Fibroblast of lung (primary cell): ENCODE data around the gene IGSF21. TPM values are rescaled to one million over a fixed set of nuclear protein-coding genes. Genes with fewer than 3 reads are reported as not detected.

Source experiments
- DNase-seq, 2 donors: peaks; one replicate each; pipeline versions ENCODE4 v3.0.0 to v3.0.0-alpha.2; 2010; ENCODE audit warnings: low read depth in 2 of 2
- H2AFZ ChIP-seq: 2 replicates; pipeline ENCODE4 v1.5.1; 2012; ENCODE audit warnings: low read length, control low read depth, inconsistent platforms
- H3K27ac ChIP-seq: 2 replicates; pipeline ENCODE4 v1.5.1; 2011; ENCODE audit warnings: low read length, control low read depth; ENCODE audit not compliant: insufficient read depth
- H3K27me3 ChIP-seq: 2 replicates; pipeline ENCODE4 v1.5.1; 2011; ENCODE audit warnings: mild to moderate bottlenecking, low read length; ENCODE audit not compliant: control insufficient read depth, insufficient read depth
- H3K36me3 ChIP-seq: 2 replicates; pipeline ENCODE4 v1.5.1; 2011; ENCODE audit warnings: low read length; ENCODE audit not compliant: control insufficient read depth, insufficient read depth
- H3K4me1 ChIP-seq: 2 replicates; pipeline ENCODE4 v1.5.1; 2011; ENCODE audit warnings: low read length; ENCODE audit not compliant: control insufficient read depth, insufficient read depth; ENCODE audit errors: extremely low read depth
- H3K4me2 ChIP-seq: 2 replicates; pipeline ENCODE4 v1.5.1; 2011; ENCODE audit warnings: low read length, control low read depth; ENCODE audit not compliant: insufficient read depth; ENCODE audit errors: extremely low read depth
- H3K4me3 ChIP-seq, 4 experiments: fragments of 200-600 bp in 1 of 4; sonication (generic) in 1 of 4; replicated peaks in 1 of 4; 2 replicates each; pipeline ENCODE4 v1.5.1; 2011 to 2016; ENCODE audit warnings: low read length in 4 of 4, low read depth in 3 of 4, mild to moderate bottlenecking in 3 of 4, control low read depth in 2 of 4, inconsistent platforms in 1 of 4, mixed read lengths in 1 of 4; ENCODE audit not compliant: insufficient read depth in 1 of 4; ENCODE audit errors: control extremely low read depth in 1 of 4
- H3K79me2 ChIP-seq: 2 replicates; pipeline ENCODE4 v1.5.1; 2012; ENCODE audit warnings: mild to moderate bottlenecking, low read length, inconsistent platforms; ENCODE audit not compliant: control insufficient read depth, insufficient read depth
- H3K9ac ChIP-seq: 2 replicates; pipeline ENCODE4 v1.5.1; 2011; ENCODE audit warnings: mild to moderate bottlenecking, low read length, control low read depth; ENCODE audit not compliant: insufficient read depth
- H3K9me3 ChIP-seq: 2 replicates; pipeline ENCODE4 v1.5.1; 2012; ENCODE audit warnings: low read depth, low read length; ENCODE audit not compliant: control insufficient read depth, insufficient read depth
- H4K20me1 ChIP-seq: 2 replicates; pipeline ENCODE4 v1.5.1; 2011; ENCODE audit warnings: low read length; ENCODE audit not compliant: control insufficient read depth, insufficient read depth; ENCODE audit errors: extremely low read depth
- CTCF ChIP-seq, 2 donors: IDR thresholded peaks in 1 of 2; conservative IDR thresholded peaks in 1 of 2; 1 replicate in 1 of 2; 2 replicates in 1 of 2; pipeline ENCODE4 v1.5.1; 2011 to 2012; ENCODE audit warnings: low read length in 2 of 2, control low read depth in 1 of 2, inconsistent platforms in 1 of 2, low read depth in 1 of 2, mild to moderate bottlenecking in 1 of 2
- EZH2 ChIP-seq: IDR thresholded peaks from 2 replicates; pipeline ENCODE4 v1.5.1; 2012; ENCODE audit warnings: low read length, control low read depth, mild to moderate bottlenecking; ENCODE audit errors: missing control alignments
- polyA plus RNA-seq, 2 donors: library from polyadenylated mRNA; depleted of rRNA in 1 of 2; stranded (reverse) in 1 of 2; unstranded in 1 of 2; fragments of >200 nt; gene quantifications; 2 replicates each; pipeline ENCODE4 v1.2.1, GENCODE V29; 2011 to 2012; ENCODE audit warnings: missing spikeins in 1 of 2
- total RNA-seq: library from RNA; depleted of rRNA; stranded (reverse); fragments of >200 nt; gene quantifications from 2 replicates; pipeline ENCODE4 v1.2.1, GENCODE V29; 2014

Gene IGSF21
- total and polyA plus RNA-seq, 2 donors (not counting 1 experiment from before 2014, with no cell fraction given) = not detected

- Histone ChIP-seq H3K27me3 (no peaks in the 10 kb centered on the region), H3K9ac (no peak overlapping the region), H3K36me3 (no peaks in the 10 kb centered on the region), H3K4me2 (no peak overlapping the region), H2AFZ (no peak overlapping the region), H3K4me1 (no peaks in the 10 kb centered on the region), H3K4me3 (no peak overlapping the region), H3K27ac (no peak overlapping the region), H4K20me1 (no peaks in the 10 kb centered on the region), H3K9me3 (no peaks in the 10 kb centered on the region), H3K79me2 (no peaks in the 10 kb centered on the region)
- DNase-seq = no peak
- TF ChIP-seq CTCF (conservative IDR thresholded peaks at IDR 0.05 in 1 of 2, IDR thresholded peaks at IDR 0.05 in 1 of 2; ENCODE audit: low read depth in 1 of 2, low read length in 2 of 2) (no peak), EZH2 (no peak)
Measured at GRCh38 chr1:18200136-18200717, 92.6 kb downstream of the IGSF21 start.

GRCh38 chr1:18200918-18201317, 93.3 kb downstream of the IGSF21 start:
- Histone ChIP-seq H3K36me3 (no peaks in the 10 kb centered on the region), H3K79me2 (no peaks in the 10 kb centered on the region), H3K27me3 (no peaks in the 10 kb centered on the region), H3K27ac (no peak overlapping the region), H3K9me3 (no peaks in the 10 kb centered on the region), H3K4me2 (no peak overlapping the region), H3K4me1 (no peaks in the 10 kb centered on the region), H3K9ac (no peak overlapping the region), H4K20me1 (no peaks in the 10 kb centered on the region), H3K4me3 (no peak overlapping the region), H2AFZ (no peak overlapping the region)
- TF ChIP-seq EZH2 = no peak
- TF ChIP-seq CTCF (conservative IDR thresholded peaks at IDR 0.05 in 1 of 2, IDR thresholded peaks at IDR 0.05 in 1 of 2; ENCODE audit: low read depth in 1 of 2, low read length in 2 of 2) = no peak
- no peak for DNase-seq

- Histone ChIP-seq H2AFZ (no peak overlapping the region), H3K27me3 (no peaks in the 10 kb centered on the region), H4K20me1 (no peaks in the 10 kb centered on the region), H3K9ac (no peak overlapping the region), H3K79me2 (no peaks in the 10 kb centered on the region), H3K4me1 (no peaks in the 10 kb centered on the region), H3K36me3 (no peaks in the 10 kb centered on the region), H3K4me3 (no peak overlapping the region), H3K9me3 (no peaks in the 10 kb centered on the region), H3K4me2 (no peak overlapping the region), H3K27ac (no peak overlapping the region)
- no peak for DNase-seq
- TF ChIP-seq CTCF (conservative IDR thresholded peaks at IDR 0.05 in 1 of 2, IDR thresholded peaks at IDR 0.05 in 1 of 2; ENCODE audit: low read depth in 1 of 2, low read length in 2 of 2) (no peak), EZH2 (no peak)
Measured at GRCh38 chr1:18201997-18202719, 94.6 kb downstream of the IGSF21 start.
